ENCODE data around the gene SLC12A3.
A peak's percentile ranks its signal among the peaks of the same experiment; 100 is the strongest.
"Not testable (repeated sequence)": the region's sequence is repeated elsewhere in the genome, so short reads cannot be mapped to it uniquely, and the experiment has no call there.

The SLC12A3 gene

GRCh38 chr16:56855201-56855600 is 9.8 kb upstream of the SLC12A3 start:
- H3K4me1 Mint-ChIP-seq (ENCODE audit: low read depth) = peaks cover 47% of the 10 kb centered on the region
- no peaks in the 10 kb centered on the region for H3K36me3 Mint-ChIP-seq (ENCODE audit: low read depth)
- no peak overlapping the region for H3K4me3 Mint-ChIP-seq
- intact Hi-C loops (cut with micrococcal nuclease) = no loop called here
- H3K9me3 Mint-ChIP-seq = no peaks in the 10 kb centered on the region
- peaks cover 15% of the 10 kb centered on the region for H3K27me3 Mint-ChIP-seq
- no peak overlapping the region for H3K27ac Mint-ChIP-seq

GRCh38 chr16:56855946-56856345 is 9.1 kb upstream of the SLC12A3 start:
- Mint-ChIP-seq H3K9me3 (no peaks in the 10 kb centered on the region), H3K4me1 (ENCODE audit: low read depth) (peaks cover 48% of the 10 kb centered on the region), H3K4me3 (no peak overlapping the region), H3K27ac (no peak overlapping the region), H3K36me3 (ENCODE audit: low read depth) (no peaks in the 10 kb centered on the region), H3K27me3 (peaks cover 20% of the 10 kb centered on the region)
- intact Hi-C loops (cut with micrococcal nuclease) = no loop called here

- intact Hi-C loops (cut with micrococcal nuclease) = no loop called here
- Mint-ChIP-seq H3K27me3 (peaks cover 25% of the 10 kb centered on the region), H3K27ac (no peak overlapping the region), H3K36me3 (ENCODE audit: low read depth) (no peaks in the 10 kb centered on the region), H3K4me1 (ENCODE audit: low read depth) (peaks cover 51% of the 10 kb centered on the region), H3K9me3 (no peaks in the 10 kb centered on the region), H3K4me3 (no peak overlapping the region)
These were observed 8.0 kb upstream of the SLC12A3 start for GRCh38 chr16:56856876-56857447.

- no peak overlapping the region for H3K4me3 Mint-ChIP-seq
- intact Hi-C loops (cut with micrococcal nuclease) = no loop called here
- peak overlapping the region; percentile 26 for H3K27ac Mint-ChIP-seq
- no peaks in the 10 kb centered on the region for H3K36me3 Mint-ChIP-seq (ENCODE audit: low read depth)
- peaks cover 34% of the 10 kb centered on the region for H3K27me3 Mint-ChIP-seq
- H3K4me1 Mint-ChIP-seq (ENCODE audit: low read depth) = peaks cover 58% of the 10 kb centered on the region
- H3K9me3 Mint-ChIP-seq = no peaks in the 10 kb centered on the region
These were observed 6.6 kb upstream of the SLC12A3 start for GRCh38 chr16:56858374-56858773.

- no peaks in the 10 kb centered on the region for H3K36me3 Mint-ChIP-seq (ENCODE audit: low read depth)
- no peak overlapping the region for H3K4me3 Mint-ChIP-seq
- intact Hi-C loops (cut with micrococcal nuclease) = no loop called here
- H3K27ac Mint-ChIP-seq = no peak overlapping the region
- H3K27me3 Mint-ChIP-seq = peaks cover 37% of the 10 kb centered on the region
- H3K9me3 Mint-ChIP-seq = no peaks in the 10 kb centered on the region
- peaks cover 66% of the 10 kb centered on the region for H3K4me1 Mint-ChIP-seq (ENCODE audit: low read depth)
These were observed 5.4 kb upstream of the SLC12A3 start for GRCh38 chr16:56859636-56860035.

GRCh38 chr16:56860226-56861020 is 4.6 kb upstream of the SLC12A3 start:
- Mint-ChIP-seq H3K27ac (no peak overlapping the region), H3K4me3 (peak overlapping the region; percentile 17), H3K9me3 (no peaks in the 10 kb centered on the region), H3K4me1 (ENCODE audit: low read depth) (peaks cover 72% of the 10 kb centered on the region), H3K36me3 (ENCODE audit: low read depth) (no peaks in the 10 kb centered on the region), H3K27me3 (peaks cover 42% of the 10 kb centered on the region)
- intact Hi-C loops (cut with micrococcal nuclease) = no loop called here

- Mint-ChIP-seq H3K4me3 (no peak overlapping the region), H3K4me1 (ENCODE audit: low read depth) (peaks cover 72% of the 10 kb centered on the region), H3K27ac (no peak overlapping the region), H3K36me3 (ENCODE audit: low read depth) (no peaks in the 10 kb centered on the region), H3K9me3 (no peaks in the 10 kb centered on the region), H3K27me3 (peaks cover 43% of the 10 kb centered on the region)
- intact Hi-C loops (cut with micrococcal nuclease) = no loop called here
These were observed 3.9 kb upstream of the SLC12A3 start for GRCh38 chr16:56861092-56861610.

GRCh38 chr16:56861756-56862155 is 3.3 kb upstream of the SLC12A3 start:
- Mint-ChIP-seq H3K4me1 (ENCODE audit: low read depth) (peaks cover 72% of the 10 kb centered on the region), H3K4me3 (no peak overlapping the region), H3K27ac (no peak overlapping the region), H3K36me3 (ENCODE audit: low read depth) (no peaks in the 10 kb centered on the region), H3K27me3 (peaks cover 43% of the 10 kb centered on the region), H3K9me3 (no peaks in the 10 kb centered on the region)
- intact Hi-C loops (cut with micrococcal nuclease) = no loop called here

- no peaks in the 10 kb centered on the region for H3K9me3 Mint-ChIP-seq
- H3K27ac Mint-ChIP-seq = no peak overlapping the region
- peaks cover 43% of the 10 kb centered on the region for H3K27me3 Mint-ChIP-seq
- no peaks in the 10 kb centered on the region for H3K36me3 Mint-ChIP-seq (ENCODE audit: low read depth)
- intact Hi-C loops (cut with micrococcal nuclease) = no loop called here
- peaks cover 72% of the 10 kb centered on the region for H3K4me1 Mint-ChIP-seq (ENCODE audit: low read depth)
- H3K4me3 Mint-ChIP-seq = no peak overlapping the region
These were observed 2.2 kb upstream of the SLC12A3 start for GRCh38 chr16:56862776-56863175.

- Mint-ChIP-seq H3K4me3 (no peak overlapping the region), H3K27ac (no peak overlapping the region), H3K9me3 (no peaks in the 10 kb centered on the region), H3K4me1 (ENCODE audit: low read depth) (peaks cover 61% of the 10 kb centered on the region), H3K27me3 (peaks cover 36% of the 10 kb centered on the region), H3K36me3 (ENCODE audit: low read depth) (no peaks in the 10 kb centered on the region)
- intact Hi-C loops (cut with micrococcal nuclease) = no loop called here
These were observed 521 bp downstream of the SLC12A3 start for GRCh38 chr16:56865394-56866062.

- Mint-ChIP-seq H3K27me3 (peaks cover 27% of the 10 kb centered on the region), H3K27ac (no peak overlapping the region), H3K4me1 (ENCODE audit: low read depth) (peaks cover 65% of the 10 kb centered on the region), H3K9me3 (no peaks in the 10 kb centered on the region), H3K36me3 (ENCODE audit: low read depth) (no peaks in the 10 kb centered on the region), H3K4me3 (no peak overlapping the region)
- intact Hi-C loops (cut with micrococcal nuclease) = loop anchor here (1.0 kb wide), 1 partner anchor 65 kb away; the partner anchor contains the start of gene HERPUD1
These were observed 2.2 kb downstream of the SLC12A3 start for GRCh38 chr16:56866955-56867830.

- no peaks in the 10 kb centered on the region for H3K9me3 Mint-ChIP-seq
- H3K27me3 Mint-ChIP-seq = peaks cover 23% of the 10 kb centered on the region
- H3K4me3 Mint-ChIP-seq = no peak overlapping the region
- no peak overlapping the region for H3K27ac Mint-ChIP-seq
- intact Hi-C loops (cut with micrococcal nuclease) = no loop called here
- peaks cover 65% of the 10 kb centered on the region for H3K4me1 Mint-ChIP-seq (ENCODE audit: low read depth)
- H3K36me3 Mint-ChIP-seq (ENCODE audit: low read depth) = no peaks in the 10 kb centered on the region
These were observed 3.2 kb downstream of the SLC12A3 start for GRCh38 chr16:56868175-56868574.

- H3K36me3 Mint-ChIP-seq (ENCODE audit: low read depth); H3K9me3 Mint-ChIP-seq; H3K4me3 Mint-ChIP-seq; intact Hi-C loops (cut with micrococcal nuclease); H3K27ac Mint-ChIP-seq: not testable (repeated sequence)
- peaks cover 63% of the 10 kb centered on the region for H3K4me1 Mint-ChIP-seq (ENCODE audit: low read depth)
- H3K27me3 Mint-ChIP-seq = peaks cover 19% of the 10 kb centered on the region
These were observed 3.8 kb downstream of the SLC12A3 start for GRCh38 chr16:56868766-56869165.
